ENCODE results near the gene UBE2J2.

- TF ChIP-seq EP300 (IDR thresholded peaks at IDR 0.05; ENCODE audit: borderline replicate concordance in 1 of 2, low read depth in 1 of 2, low read length in 1 of 2) (no peak), CTCF (IDR thresholded peaks at IDR 0.05) (no peak), POLR2AphosphoS5 (IDR thresholded peaks at IDR 0.05; ENCODE audit: low read depth, low read length) (no peak), SIN3A (IDR thresholded peaks at IDR 0.05; ENCODE audit: borderline replicate concordance, low read depth, low read length) (no peak), USF2 (IDR thresholded peaks at IDR 0.05; ENCODE audit: borderline replicate concordance, low read depth, low read length) (no peak), JUND (IDR thresholded peaks at IDR 0.05) (no peak), RAD21 (IDR thresholded peaks at IDR 0.05; ENCODE audit: low read length) (no peak), NRF1 (IDR thresholded peaks at IDR 0.05; ENCODE audit: low read depth, low read length) (no peak), REST (IDR thresholded peaks at IDR 0.05; ENCODE audit: low read depth, low read length) (no peak), TAF1 (IDR thresholded peaks at IDR 0.05; ENCODE audit: borderline replicate concordance, low read depth, low read length) (no peak), SMC3 (IDR thresholded peaks at IDR 0.05; ENCODE audit: low read depth, low read length) (no peak)
Observed at GRCh38 chr1:1310476-1311053, 36.9 kb upstream of the UBE2J2 start.

Data from SK-N-SH (cell line).